IPS DF 4.7 (cell line): ENCODE results near the gene TLE6.
"Not testable (repeated sequence)": the region's sequence is repeated elsewhere in the genome, so short reads cannot be mapped to it uniquely, and the experiment has no call there.

ENCODE experiments used
- DNase-seq: peaks from one replicate; pipeline ENCODE4 v3.0.0-alpha.2; 2013; ENCODE audit warnings: low spot score; ENCODE audit errors: extremely low read depth

TLE6 gene

DNA sequence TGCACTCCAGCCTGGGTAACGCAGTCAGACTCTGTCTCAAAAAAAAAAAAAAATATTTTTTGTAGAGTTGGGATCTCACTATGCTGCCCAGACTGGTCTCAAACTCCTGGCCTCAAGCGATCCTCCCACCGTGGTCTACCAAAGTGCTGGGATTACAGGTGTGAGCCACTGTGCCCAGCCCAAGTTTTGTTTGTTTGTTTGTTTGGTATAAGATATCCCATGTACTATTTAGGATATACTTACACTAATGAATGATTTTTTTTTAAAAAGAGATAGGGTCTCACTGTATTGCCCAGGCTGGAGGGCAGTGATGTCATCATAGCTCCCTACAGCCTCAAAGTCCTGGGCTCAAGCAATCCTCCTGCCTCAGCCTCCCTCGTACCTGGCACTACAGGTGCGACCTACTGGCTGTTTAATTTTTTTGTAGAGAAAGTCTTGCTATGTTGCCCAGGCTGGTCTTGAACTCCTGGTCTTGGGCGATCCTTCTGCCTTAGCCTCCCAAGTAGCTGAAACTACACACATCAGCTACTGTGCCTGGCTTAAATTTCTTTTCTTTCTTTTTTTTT lies 24.0 kb downstream of the TLE6 start:
- DNase-seq = no peak

DNA sequence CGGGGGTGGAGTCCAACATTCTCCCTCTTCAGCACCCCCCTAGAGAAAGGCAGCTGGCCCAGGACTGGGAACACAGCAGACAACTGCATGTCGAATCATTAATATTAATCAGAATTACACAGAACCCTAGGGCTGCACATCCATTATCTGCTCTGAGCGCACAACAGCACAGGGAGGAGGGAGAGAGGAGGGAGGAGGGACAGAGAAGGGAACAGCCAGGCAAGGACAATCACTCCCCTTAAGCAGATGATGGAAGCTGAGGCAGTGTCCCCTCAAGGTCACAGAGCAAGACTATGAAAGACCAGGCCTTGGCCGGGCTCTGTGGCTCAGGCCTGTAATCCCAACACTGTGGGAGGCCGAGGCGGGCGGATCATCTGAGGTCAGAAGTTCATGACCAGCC lies 25.7 kb downstream of the TLE6 start:
- DNase-seq = no peak

DNA sequence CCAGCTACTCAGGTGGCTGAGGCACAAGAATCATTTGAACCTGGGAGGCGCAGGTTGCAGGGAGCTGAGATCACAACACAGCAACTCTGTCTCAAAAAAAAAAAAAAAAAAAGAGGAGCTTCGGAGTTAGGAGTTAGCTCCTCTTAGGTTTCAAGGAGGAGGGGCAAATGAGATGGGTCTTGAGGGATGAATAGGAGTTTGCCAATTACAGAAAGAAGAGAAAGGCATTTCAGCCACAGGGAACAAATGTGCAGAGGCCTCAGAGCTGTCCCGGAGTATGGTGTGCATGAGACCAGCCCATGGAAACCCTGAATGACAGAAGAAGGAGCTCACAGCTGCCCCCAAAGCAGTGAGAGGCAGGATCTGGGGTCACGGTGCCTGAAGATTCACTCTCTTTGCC lies 27.2 kb downstream of the TLE6 start:
- no peak for DNase-seq

DNA sequence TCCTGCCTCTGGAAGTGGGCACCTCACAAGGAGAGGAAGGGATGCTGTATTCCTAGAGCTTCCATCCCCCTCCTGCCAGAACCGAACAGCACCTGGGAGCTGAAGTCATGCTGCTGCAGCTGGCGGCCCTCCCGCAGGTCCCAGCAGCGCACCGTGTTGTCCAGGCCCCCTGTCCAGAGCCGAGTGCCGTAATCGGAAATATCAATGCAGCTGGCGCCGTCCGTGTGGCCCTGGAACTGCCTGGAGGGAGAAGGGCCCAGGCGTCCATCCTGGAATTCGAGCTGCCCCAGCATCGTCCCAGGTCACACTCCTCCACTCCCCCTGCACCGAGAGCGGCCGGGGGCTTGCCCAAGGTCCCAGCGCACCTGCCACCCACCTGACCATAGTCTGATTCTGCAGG lies 28.0 kb downstream of the TLE6 start:
- no peak for DNase-seq

DNA sequence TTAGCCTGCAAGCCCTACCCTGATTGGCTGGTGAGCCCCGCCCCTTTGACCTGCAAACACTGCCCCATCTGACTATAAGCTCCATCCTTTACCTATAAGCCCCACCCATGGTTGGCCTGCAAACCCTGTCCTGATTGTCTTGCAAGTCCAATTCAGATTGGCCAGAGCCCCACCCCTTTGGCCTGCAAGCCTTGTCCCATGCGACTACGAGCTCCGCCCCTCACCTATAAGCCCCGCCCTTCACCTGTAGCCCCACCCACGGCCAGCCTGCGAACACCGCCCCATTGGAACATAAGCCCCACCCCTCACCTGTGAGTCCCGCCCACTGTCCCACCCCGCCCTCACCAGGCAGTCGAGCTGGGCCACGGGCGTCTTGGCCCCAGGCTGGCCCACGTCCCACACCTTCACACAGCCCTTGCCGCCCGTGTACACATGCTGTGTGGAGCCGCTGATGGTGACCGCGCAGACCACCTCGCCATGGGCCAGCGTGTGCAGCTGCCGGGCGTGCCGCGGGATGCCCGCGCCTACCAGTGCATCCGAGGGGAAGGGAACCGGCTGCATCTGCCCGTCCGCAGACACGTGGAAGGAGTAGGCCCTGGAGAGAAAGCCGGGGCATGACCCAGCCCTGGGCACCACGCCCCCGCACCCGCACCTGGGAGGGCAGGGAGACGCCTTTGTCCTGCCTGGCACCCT lies 28.9 kb downstream of the TLE6 start:
- no peak for DNase-seq

DNA sequence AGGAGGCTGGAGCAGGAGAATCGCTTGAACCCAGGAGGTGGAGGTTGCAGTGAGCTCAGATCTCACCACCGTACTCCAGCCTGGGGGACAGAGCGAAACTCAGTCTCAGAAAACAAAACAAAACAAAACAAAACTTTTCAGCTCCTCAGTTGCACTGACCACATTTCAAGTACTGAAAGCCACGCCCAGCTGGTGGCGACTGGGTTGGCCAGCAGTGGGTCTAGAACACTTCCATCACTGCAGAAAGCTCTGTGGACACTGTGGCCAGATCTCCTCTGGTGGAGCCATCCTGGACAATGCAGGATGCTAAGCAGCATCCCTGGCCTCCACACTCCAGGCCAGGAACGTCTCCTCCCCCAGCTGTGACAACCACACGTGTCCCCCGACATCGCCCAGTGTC lies 30.6 kb downstream of the TLE6 start:
- no peak for DNase-seq

DNA sequence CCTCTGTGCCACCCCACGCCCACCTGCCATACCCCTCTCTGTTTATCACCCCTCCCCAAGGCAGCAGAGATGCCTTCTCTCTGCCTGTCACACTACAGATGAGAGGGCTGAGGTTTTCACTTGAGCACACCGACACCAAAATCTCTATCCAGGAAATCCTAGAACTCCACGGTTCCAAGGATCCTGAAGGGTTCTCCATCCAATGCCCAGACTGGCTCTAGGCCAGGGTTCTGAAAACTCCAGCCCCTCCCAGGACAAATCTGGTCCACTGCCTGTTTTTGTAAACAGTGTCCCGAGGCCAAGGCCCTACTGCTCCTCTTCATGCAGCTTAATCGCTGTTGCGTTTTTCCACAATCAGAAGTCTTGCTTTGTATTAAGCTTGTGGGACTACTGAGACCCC lies 31.6 kb downstream of the TLE6 start:
- DNase-seq = no peak

DNA sequence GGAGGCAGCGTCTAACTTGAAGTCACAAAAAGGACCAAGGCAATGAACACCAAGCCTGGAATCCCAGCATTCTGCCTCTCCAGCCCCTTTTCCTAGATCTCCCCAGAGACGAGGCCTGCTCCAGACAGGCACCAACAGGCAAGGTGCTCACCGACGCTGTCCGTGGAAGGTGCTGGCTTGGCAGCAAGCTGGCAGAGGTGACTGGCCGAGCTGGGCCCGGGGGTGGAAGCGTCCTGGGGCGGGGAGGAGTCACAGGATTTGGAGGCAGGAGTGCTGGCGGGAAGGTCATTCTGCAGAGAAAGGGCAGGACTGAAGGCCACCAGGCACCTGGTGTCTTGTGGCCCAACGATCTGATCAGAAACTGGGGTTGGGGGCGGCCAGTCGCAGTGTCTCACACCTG lies 33.5 kb downstream of the TLE6 start:
- DNase-seq = no peak

DNA sequence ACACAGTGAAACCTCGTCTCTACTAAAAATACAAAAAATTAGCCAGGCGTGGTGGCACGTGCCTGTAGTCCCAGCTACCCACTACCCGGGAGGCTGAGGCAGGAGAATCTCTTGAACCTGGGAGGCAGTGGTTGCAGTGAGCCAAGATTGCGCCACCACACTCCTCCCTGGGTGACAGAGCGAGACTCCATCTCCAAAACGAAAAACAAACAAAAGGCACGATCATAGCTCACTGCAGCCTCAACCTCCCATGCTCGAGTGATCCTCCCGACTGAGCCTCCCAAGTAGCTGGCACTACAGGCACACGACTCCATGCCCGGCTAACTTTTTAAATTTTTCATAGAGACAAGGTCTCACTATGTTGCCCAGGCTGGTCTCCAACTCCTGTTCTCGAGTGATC lies 34.7 kb downstream of the TLE6 start:
- not testable (repeated sequence) for DNase-seq

DNA sequence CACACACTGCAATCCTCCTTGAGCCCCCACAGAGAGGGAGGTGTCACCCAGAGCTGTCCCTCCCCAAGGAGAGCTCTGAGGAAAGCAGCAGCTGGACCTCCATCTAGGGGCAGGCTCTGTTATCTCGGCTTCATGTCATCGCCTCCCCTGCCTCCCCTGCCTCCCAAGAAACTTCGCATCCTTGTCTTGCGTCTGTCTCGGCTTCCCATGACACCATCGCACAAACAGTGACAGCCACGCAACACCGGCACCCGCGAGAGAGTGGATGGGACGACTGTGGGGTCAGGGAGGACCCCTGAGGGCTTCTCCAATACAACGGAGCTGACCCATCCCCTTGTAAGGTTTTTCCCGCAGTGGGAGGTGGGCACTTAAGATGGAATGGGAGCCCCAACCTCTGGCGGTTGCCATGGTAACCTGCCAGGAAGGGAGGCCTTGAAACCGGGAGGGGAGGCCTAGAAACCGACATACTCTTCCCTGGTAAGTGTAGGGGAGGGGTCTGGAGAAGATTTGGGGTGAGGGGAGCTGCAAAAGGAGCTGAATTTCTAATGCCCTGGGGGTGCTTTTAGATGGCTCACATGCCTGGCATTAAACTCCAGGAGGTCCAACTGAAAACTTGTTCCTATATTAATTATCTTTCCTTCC lies 35.4 kb downstream of the TLE6 start:
- DNase-seq = no peak

DNA sequence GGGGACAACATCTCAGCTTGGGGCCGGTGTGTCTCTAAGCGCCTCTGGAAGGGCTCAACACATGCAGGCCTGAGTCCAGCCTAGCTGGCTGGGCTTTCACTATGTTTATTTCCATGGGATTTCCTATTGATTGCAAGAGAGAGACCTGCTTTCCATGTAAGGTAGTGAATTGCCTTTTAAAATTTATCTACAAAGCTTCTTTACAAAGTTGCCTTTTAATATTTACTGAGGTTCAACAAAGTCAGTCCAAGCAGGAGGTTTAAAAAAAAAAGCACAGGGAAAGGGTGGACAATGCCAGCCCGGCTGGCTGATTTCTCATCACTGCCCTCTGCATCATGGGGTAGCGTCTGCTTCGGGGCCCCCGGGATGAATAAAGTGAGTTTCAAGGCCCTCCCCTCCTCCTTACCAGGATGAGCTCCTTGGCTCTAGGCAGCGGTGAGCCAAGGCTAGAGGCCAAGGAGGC lies 35.9 kb downstream of the TLE6 start:
- no peak for DNase-seq

DNA sequence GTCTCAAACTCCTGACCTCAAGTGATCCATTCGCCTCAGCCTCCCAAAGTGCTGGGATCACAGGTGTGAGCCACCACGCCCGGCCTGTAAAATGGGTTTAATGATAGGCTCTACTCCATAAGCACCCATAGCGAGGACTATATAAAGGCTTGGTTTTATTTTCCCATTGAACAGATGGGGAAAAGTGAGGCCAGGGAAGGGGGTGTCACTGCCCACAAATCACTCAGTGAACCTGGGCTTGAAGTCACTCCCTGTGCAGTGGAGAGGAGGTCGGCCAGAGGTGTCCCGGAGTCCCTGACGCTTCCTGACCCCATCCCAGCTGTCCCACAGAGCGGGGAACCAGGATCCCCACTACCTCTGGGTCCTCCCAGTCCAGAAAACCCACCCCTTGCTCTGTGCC lies 36.8 kb downstream of the TLE6 start:
- DNase-seq = no peak

DNA sequence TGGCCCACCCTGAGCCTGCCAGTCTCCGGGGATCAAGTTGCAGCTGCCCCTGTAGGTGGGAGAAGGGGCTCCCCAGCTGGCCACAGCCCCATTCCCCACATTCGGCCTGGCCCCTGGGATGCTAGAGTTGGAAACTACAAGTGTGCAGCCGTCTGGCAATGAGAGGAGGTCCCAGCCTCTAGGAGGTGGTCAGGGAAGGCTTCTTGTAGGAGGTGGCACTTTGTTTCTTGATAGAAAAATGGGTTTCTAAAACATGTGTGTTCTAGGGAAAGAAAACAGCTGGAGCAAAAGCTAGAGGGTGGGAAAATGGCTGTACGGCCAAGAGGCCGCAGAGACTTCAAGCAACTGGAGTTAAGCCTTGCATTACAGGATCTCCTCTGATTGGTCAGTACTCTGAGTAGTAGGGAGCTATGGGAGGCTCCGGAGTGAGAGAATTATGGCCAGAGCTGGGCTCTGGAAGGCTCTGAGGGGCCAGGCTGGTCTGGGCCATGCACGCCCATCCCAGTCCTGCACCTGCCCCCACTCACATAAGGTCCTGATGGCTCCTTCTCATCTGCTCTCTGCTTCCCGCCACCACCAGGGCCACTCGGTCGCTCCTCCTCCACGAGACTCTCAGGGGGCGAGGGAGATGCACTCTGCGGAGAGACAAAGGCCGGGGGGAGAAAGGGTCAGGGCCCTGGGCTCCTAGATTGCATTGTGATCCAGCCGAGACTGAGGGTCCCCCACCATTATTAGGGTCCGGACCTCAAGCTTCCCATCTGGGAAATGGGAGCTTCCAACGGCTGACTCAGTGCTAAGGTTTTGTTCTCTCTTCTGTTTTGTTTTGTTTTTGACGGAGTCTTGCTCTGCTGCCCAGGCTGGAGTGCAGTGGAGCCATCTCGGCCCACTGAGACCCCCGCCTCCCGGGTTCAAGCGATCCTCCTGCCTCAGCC lies 38.0 kb downstream of the TLE6 start:
- no peak for DNase-seq

DNA sequence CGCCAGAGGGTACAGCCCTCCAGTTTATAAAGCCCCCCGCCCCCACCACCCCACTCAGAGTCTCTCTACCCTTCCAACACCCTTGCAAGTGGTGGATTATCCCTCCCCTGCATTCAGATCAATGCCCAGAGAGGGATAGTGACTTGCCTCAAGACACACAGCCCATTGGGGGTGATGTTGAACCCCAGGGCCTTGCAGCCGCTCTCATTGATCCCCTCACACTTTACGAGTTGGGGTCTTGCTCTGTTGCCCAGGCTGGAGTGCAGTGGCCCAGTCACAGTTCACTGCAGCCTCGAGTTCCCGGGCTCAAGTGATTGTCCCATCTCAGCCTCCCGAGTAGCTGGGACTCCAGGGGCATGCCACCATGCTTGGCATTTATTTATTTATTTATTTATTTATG lies 40.6 kb downstream of the TLE6 start:
- DNase-seq = no peak

DNA sequence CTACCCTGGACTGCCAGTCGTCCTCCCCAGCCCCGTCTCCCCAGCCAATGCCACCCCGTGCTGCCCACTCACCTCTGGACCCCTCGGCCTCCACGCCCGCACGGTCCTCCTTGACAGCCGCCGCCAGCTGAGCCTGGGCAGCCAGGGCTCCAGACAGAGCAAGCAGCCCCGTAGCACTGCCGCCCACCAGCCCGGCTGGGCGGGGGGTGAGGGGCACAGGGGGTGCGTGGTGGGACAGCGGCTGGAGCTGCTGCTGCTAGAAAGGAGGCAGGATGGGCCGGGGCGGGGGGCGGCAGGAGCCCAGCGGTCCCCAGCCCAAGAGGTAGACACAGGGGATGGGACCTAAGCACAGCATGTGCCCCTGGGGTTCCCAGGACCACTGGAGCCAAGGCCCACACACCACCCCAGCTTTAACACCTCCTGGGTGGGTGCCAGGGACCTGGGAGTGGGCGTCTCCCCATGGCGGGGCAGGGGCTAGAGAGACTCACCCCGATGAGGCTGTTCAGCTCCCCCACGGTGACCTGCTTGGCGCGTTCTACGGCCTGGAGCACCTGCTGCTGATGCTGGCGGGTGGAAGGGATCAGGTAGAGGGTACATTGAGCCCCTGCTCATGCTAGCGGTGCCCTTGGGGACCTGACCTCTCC lies 42.0 kb downstream of the TLE6 start:
- no peak for DNase-seq

DNA sequence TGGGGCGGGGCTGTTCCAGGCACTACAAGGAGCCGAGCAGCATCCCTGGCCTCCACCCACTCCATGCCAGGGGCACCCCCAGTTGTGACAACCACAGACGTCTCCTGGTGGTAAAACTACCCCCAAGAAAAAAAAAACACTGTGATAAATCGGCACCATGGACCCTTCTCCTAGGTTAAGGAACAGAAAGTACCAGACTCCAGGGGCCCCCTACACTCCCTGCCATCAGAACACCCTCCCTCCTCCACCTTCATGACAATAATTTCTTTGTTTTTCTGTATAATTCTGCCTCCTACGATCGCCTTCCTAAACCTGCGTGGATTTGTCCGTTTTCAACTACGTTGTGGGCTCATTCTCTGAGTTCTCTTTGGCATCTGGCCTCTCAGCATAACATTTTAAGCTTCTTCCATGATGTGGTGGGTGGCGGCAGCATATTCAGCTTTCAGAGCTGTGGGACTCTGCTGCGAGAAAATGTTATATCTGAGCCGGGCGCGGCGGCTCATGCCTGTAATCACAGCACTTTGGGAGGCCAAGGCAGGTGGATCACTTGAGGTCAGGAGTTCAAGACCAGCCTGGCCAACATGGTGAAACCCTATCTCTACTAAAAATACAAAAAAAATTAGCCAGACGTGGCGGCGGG lies 43.1 kb downstream of the TLE6 start:
- DNase-seq = no peak

DNA sequence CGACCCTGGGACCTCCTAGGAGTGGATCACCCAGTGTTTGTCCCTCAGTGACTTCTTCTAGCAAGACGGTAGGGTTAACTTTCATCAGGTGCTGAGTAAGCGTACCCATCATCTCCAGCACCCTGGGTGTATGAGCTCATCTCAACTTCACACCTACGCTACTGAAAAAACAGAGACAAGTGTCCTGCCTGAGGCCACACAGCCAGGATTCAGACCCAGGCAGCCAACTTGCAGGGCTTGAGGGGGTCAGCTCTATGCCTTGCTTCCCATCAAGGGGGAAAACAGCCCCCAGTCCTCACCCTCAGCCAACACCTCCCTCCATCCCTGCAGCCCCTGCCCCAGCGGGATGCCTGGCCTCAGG lies 47.1 kb downstream of the TLE6 start:
- DNase-seq = no peak

DNA sequence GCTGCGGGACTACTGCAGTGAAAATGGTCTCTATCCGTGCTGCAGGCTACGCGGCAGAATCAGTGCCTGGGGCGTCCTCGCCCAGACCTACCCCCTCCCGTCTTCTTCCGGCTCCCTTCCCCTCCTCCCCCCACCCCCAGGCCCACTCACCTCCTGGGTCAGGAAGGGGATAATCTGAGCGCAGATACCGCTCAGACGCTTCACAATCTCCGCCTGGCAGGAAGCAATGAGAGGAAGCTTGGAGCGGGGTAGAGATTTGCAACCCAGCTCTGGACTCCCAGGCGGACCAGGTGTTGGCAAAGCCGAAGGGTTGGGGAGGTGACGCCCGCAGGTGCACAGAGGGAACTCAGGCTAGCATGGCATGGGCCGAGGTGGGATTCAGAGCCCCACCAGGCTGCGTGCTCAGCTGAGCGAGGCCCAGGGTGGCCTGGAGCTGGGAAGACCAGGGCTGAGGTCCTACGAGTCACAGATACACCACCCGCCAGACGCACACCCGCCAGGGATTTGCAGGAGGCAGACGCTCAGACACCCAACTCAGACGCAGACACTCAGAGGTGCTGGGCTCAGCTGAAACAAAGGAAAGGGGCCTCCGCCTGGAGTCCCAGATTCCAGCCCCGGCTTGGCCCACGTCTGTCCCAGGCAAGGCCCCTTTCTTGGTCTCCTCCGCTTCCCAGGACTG lies 47.6 kb downstream of the TLE6 start:
- no peak for DNase-seq

DNA sequence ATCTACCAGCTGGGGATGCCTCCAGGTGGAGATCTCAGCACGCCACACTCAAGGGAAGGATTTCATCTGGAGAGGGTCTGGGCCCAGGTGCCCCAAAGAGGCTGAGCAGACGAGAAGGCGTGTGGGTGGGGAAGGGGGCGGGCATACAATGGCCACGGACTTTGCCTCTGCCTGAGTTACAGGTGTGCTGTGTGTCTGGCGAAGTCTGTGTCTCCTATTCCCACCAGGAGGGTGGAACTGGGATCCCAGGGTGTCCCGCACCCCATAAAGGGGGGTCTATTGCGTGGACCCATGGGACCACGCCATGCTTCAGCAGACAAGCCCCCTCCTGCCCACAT lies 48.2 kb downstream of the TLE6 start:
- DNase-seq = no peak

DNA sequence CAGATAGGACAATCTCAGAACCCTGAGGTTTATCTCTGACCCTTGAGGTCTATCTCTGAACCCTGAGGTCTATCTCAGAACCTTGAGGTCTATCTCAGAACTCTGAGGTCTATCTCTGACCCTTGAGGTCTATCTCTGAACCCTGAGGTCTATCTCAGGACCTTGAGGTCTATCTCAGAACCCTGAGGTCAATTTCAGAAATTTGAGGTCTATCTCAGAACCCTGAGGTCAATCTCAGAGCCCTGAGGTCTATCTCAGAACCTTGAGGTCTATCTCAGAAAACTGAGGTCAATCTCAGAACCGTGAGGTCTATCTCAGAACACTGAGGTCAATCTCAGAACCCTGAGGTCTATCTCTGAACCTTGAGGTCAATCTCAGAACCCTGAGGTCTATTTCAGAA lies 49.4 kb downstream of the TLE6 start:
- no peak for DNase-seq

DNA sequence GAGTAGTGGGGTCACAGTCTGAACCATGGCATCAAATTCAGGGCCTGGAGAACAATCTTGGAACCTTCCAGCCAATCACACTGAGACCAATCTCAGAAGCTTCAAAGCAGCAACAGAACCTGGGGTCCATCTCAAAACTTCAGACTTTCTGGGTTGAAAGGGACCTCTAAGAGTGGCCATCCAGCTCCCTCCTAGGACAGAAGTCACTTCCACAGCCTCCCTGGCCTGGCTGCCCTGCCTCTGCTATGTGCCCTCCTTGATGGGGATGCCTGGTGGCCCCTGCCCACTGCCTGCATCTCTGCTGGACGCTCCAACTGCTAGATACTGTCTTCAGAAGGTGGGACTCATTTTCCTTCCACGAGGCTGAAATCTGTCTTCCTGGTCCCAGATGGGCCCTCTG lies 49.9 kb downstream of the TLE6 start:
- DNase-seq = no peak
